GM23338 (cell line): ENCODE results near the gene SON. TPM values are rescaled to one million over a fixed set of nuclear protein-coding genes. Genes with fewer than 3 reads are reported as not detected.

ENCODE experiments used
- ATAC-seq: fragments of 200-7000 bp; cut with Tn5 transposase; 3 replicates; pipeline ENCODE4 v1.9.1; 2020
- DNase-seq: peaks from one replicate; pipeline ENCODE4 v3.0.0-alpha.2; 2015; ENCODE audit warnings: low spot score
- H2AFZ ChIP-seq: fragments of 200-600 bp; sonication (generic); 2 replicates; pipeline ENCODE4 v1.8.0; 2016; ENCODE audit warnings: antibody characterized with exemption, mild to moderate bottlenecking, moderate library complexity
- H3F3A ChIP-seq: fragments of 200-600 bp; sonication (generic); replicated peaks from 2 replicates; pipeline ENCODE4 v1.8.0; 2017; ENCODE audit warnings: antibody characterized with exemption, mixed run types, low read depth
- H3K27ac ChIP-seq: fragments of 200-600 bp; sonication (generic); 2 replicates; pipeline ENCODE4 v1.6.1; 2016; ENCODE audit warnings: low read depth
- H3K27me3 ChIP-seq: fragments of 200-600 bp; sonication (generic); 2 replicates; pipeline ENCODE4 v1.8.0; 2016; ENCODE audit warnings: mild to moderate bottlenecking, mixed run types, moderate library complexity; ENCODE audit not compliant: insufficient read depth
- H3K36me3 ChIP-seq: fragments of 200-600 bp; sonication (generic); 2 replicates; pipeline ENCODE4 v1.8.0; 2016; ENCODE audit warnings: mild to moderate bottlenecking; ENCODE audit not compliant: insufficient read depth
- H3K4me1 ChIP-seq: fragments of 200-600 bp; sonication (generic); 2 replicates; pipeline ENCODE4 v1.8.0; 2016; ENCODE audit warnings: mild to moderate bottlenecking, moderate library complexity; ENCODE audit not compliant: insufficient read depth
- H3K4me2 ChIP-seq: fragments of 200-600 bp; sonication (generic); 2 replicates; pipeline ENCODE4 v1.7.1; 2017; ENCODE audit warnings: mixed run types
- H3K4me3 ChIP-seq: fragments of 200-600 bp; sonication (generic); 2 replicates; pipeline ENCODE4 v1.6.1; 2016; ENCODE audit warnings: mixed run types
- H3K79me2 ChIP-seq: fragments of 200-600 bp; sonication (generic); replicated peaks from 2 replicates; pipeline ENCODE4 v1.8.0; 2017; ENCODE audit warnings: mild to moderate bottlenecking; ENCODE audit not compliant: insufficient read depth
- H3K9me2 ChIP-seq: fragments of 200-600 bp; sonication (generic); 2 replicates; pipeline ENCODE4 v1.8.0; 2017; ENCODE audit not compliant: insufficient read depth
- H4K20me1 ChIP-seq: fragments of 200-600 bp; sonication (generic); replicated peaks from 2 replicates; pipeline ENCODE4 v1.8.0; 2017; ENCODE audit warnings: mild to moderate bottlenecking; ENCODE audit not compliant: insufficient read depth
- H3K27ac Mint-ChIP-seq: 2 replicates; pipeline ENCODE4 v1.8.0; 2020; ENCODE audit warnings: inconsistent platforms, mild to moderate bottlenecking, moderate library complexity, mixed read lengths
- H3K27me3 Mint-ChIP-seq: 3 replicates; pipeline ENCODE4 v1.8.0; 2022; ENCODE audit warnings: low read depth, mild to moderate bottlenecking, moderate library complexity, mixed read lengths, inconsistent platforms; ENCODE audit not compliant: insufficient read depth, poor library complexity
- H3K36me3 Mint-ChIP-seq: 3 replicates; pipeline ENCODE4 v1.8.0; 2021; ENCODE audit warnings: low read depth, mild to moderate bottlenecking, inconsistent platforms, moderate library complexity, mixed read lengths
- H3K4me1 Mint-ChIP-seq: 3 replicates; pipeline ENCODE4 v1.8.0; 2020; ENCODE audit warnings: mild to moderate bottlenecking, inconsistent platforms, mixed read lengths
- H3K4me3 Mint-ChIP-seq: 3 replicates; pipeline ENCODE4 v1.8.0; 2021; ENCODE audit warnings: moderate library complexity, mild to moderate bottlenecking, inconsistent platforms, mixed read lengths
- H3K9me3 Mint-ChIP-seq: 3 replicates; pipeline ENCODE4 v1.8.0; 2020; ENCODE audit warnings: moderate library complexity, mild to moderate bottlenecking, inconsistent platforms, mixed read lengths
- CREB1 ChIP-seq: fragments of 250-450 bp; sonication (Bioruptor Pico); IDR thresholded peaks from 2 replicates; pipeline ENCODE4 v1.5.0; 2020; ENCODE audit warnings: low read depth, mild to moderate bottlenecking, moderate library complexity
- EZH2phosphoT487 ChIP-seq: fragments of 200-600 bp; sonication (generic); IDR thresholded peaks from one replicate; pipeline ENCODE4 v1.8.1; 2018; ENCODE audit warnings: antibody characterized with exemption; ENCODE audit not compliant: unreplicated experiment
- JUNB ChIP-seq: IDR thresholded peaks from one replicate; pipeline ENCODE4 v1.6.1; 2016; ENCODE audit warnings: antibody characterized with exemption; ENCODE audit not compliant: unreplicated experiment
- NANOG ChIP-seq: IDR thresholded peaks from 2 replicates; pipeline ENCODE4 v1.6.1; 2016; ENCODE audit warnings: antibody characterized with exemption, borderline replicate concordance
- POLR2AphosphoS5 ChIP-seq: IDR thresholded peaks from 2 replicates; pipeline ENCODE4 v1.6.1; 2016; ENCODE audit warnings: antibody characterized with exemption, low read depth
- STAT1 ChIP-seq: IDR thresholded peaks from one replicate; pipeline ENCODE4 v1.6.1; 2016; ENCODE audit warnings: antibody characterized with exemption; ENCODE audit not compliant: unreplicated experiment
- ZNF331 ChIP-seq: fragments of 250-450 bp; sonication (Bioruptor Pico); IDR thresholded peaks from 2 replicates; pipeline ENCODE4 v1.5.0; 2020; ENCODE audit warnings: low read depth, mild to moderate bottlenecking, moderate library complexity
- polyA plus RNA-seq: library from polyadenylated mRNA; unstranded; fragments of >200 nt; fragmentation: Nextera tagmentation; extraction: Ambion mirVana; gene quantifications from 2 replicates; pipeline ENCODE4 v1.2.1, GENCODE V29; 2016
- total RNA-seq: library from RNA; depleted of rRNA; stranded (reverse); fragments of >200 nt; shearing (Covaris generic); gene quantifications from 2 replicates; pipeline ENCODE4 v1.2.3, GENCODE V29; 2014
- TF ChIP-seq, protein P1 (sequence below), 2 experiments: fragments of 200-600 bp in 1 of 2; sonication (generic) in 1 of 2; conservative IDR thresholded peaks; 2 replicates each; pipeline versions ENCODE4 v1.5.1 to v1.6.1; 2016 to 2017; ENCODE audit warnings: antibody characterized with exemption in 2 of 2, low read depth in 2 of 2, mild to moderate bottlenecking in 2 of 2, moderate library complexity in 1 of 2
- TF ChIP-seq, protein P2 (sequence below): IDR thresholded peaks from one replicate; pipeline ENCODE4 v1.6.1; 2018; ENCODE audit warnings: antibody characterized with exemption; ENCODE audit not compliant: unreplicated experiment
- TF ChIP-seq, protein P3 (sequence below): fragments of 250-450 bp; sonication (Bioruptor Pico); IDR thresholded peaks from 2 replicates; pipeline ENCODE4 v1.5.0; 2020; ENCODE audit warnings: mild to moderate bottlenecking, moderate library complexity
- TF ChIP-seq, protein P4 (sequence below): IDR thresholded peaks from 2 replicates; pipeline ENCODE4 v1.6.1; 2016; ENCODE audit warnings: antibody characterized with exemption

Gene SON
- total and polyA plus RNA-seq, 2 experiments from 2014 or later, result 361 to 1,421 TPM

DNA sequence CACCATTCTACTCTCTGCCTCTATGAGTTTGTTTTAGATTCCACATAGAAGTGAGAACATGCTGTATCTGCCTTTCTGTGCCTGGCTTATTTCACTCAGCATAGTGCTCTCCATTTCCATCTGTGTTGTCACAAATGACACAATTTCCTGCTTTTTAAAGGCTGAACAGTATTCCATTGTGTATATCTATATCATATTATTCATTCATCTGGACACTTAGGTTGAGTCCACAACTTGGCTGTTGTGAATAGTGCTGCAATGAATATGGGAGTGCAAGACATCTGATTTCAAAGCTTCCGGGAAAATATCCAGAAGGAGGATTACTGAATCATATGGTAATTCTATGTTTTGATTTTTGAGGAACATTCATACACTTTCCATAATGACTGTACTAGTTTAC lies 65.7 kb downstream of the SON start:
- no peak overlapping the region for H3K27ac Mint-ChIP-seq
- no peak overlapping the region for H3K4me2 ChIP-seq
- no peak for ATAC-seq

More for the DNA sequence above, 65.7 kb downstream of the SON start:
- DNase-seq, result no peak
- H3K4me1 Mint-ChIP-seq, result no peaks in the 10 kb centered on the region
- Histone ChIP-seq H2AFZ (no peak overlapping the region), H4K20me1 (no peaks in the 10 kb centered on the region), H3K27ac (no peak overlapping the region), H3K4me3 (no peak overlapping the region), H3K36me3 (no peaks in the 10 kb centered on the region), H3F3A (no peaks in the 10 kb centered on the region), H3K79me2 (no peaks in the 10 kb centered on the region), H3K9me2 (no peaks in the 10 kb centered on the region), H3K27me3 (no peaks in the 10 kb centered on the region), H3K4me1 (no peaks in the 10 kb centered on the region)
- no peak for TF ChIP-seq NANOG
- TF ChIP-seq, protein P1, sequence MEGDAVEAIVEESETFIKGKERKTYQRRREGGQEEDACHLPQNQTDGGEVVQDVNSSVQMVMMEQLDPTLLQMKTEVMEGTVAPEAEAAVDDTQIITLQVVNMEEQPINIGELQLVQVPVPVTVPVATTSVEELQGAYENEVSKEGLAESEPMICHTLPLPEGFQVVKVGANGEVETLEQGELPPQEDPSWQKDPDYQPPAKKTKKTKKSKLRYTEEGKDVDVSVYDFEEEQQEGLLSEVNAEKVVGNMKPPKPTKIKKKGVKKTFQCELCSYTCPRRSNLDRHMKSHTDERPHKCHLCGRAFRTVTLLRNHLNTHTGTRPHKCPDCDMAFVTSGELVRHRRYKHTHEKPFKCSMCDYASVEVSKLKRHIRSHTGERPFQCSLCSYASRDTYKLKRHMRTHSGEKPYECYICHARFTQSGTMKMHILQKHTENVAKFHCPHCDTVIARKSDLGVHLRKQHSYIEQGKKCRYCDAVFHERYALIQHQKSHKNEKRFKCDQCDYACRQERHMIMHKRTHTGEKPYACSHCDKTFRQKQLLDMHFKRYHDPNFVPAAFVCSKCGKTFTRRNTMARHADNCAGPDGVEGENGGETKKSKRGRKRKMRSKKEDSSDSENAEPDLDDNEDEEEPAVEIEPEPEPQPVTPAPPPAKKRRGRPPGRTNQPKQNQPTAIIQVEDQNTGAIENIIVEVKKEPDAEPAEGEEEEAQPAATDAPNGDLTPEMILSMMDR (conservative IDR thresholded peaks at IDR 0.05; ENCODE audit: low read depth in 2 of 2), result no peak
- TF ChIP-seq ZNF331, result no peak
- no peak for TF ChIP-seq POLR2AphosphoS5
- TF ChIP-seq, protein P2, sequence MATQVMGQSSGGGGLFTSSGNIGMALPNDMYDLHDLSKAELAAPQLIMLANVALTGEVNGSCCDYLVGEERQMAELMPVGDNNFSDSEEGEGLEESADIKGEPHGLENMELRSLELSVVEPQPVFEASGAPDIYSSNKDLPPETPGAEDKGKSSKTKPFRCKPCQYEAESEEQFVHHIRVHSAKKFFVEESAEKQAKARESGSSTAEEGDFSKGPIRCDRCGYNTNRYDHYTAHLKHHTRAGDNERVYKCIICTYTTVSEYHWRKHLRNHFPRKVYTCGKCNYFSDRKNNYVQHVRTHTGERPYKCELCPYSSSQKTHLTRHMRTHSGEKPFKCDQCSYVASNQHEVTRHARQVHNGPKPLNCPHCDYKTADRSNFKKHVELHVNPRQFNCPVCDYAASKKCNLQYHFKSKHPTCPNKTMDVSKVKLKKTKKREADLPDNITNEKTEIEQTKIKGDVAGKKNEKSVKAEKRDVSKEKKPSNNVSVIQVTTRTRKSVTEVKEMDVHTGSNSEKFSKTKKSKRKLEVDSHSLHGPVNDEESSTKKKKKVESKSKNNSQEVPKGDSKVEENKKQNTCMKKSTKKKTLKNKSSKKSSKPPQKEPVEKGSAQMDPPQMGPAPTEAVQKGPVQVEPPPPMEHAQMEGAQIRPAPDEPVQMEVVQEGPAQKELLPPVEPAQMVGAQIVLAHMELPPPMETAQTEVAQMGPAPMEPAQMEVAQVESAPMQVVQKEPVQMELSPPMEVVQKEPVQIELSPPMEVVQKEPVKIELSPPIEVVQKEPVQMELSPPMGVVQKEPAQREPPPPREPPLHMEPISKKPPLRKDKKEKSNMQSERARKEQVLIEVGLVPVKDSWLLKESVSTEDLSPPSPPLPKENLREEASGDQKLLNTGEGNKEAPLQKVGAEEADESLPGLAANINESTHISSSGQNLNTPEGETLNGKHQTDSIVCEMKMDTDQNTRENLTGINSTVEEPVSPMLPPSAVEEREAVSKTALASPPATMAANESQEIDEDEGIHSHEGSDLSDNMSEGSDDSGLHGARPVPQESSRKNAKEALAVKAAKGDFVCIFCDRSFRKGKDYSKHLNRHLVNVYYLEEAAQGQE, result no peak
- TF ChIP-seq STAT1, result no peak
- no peak for TF ChIP-seq JUNB
- no peak for TF ChIP-seq CREB1
- TF ChIP-seq, protein P3, sequence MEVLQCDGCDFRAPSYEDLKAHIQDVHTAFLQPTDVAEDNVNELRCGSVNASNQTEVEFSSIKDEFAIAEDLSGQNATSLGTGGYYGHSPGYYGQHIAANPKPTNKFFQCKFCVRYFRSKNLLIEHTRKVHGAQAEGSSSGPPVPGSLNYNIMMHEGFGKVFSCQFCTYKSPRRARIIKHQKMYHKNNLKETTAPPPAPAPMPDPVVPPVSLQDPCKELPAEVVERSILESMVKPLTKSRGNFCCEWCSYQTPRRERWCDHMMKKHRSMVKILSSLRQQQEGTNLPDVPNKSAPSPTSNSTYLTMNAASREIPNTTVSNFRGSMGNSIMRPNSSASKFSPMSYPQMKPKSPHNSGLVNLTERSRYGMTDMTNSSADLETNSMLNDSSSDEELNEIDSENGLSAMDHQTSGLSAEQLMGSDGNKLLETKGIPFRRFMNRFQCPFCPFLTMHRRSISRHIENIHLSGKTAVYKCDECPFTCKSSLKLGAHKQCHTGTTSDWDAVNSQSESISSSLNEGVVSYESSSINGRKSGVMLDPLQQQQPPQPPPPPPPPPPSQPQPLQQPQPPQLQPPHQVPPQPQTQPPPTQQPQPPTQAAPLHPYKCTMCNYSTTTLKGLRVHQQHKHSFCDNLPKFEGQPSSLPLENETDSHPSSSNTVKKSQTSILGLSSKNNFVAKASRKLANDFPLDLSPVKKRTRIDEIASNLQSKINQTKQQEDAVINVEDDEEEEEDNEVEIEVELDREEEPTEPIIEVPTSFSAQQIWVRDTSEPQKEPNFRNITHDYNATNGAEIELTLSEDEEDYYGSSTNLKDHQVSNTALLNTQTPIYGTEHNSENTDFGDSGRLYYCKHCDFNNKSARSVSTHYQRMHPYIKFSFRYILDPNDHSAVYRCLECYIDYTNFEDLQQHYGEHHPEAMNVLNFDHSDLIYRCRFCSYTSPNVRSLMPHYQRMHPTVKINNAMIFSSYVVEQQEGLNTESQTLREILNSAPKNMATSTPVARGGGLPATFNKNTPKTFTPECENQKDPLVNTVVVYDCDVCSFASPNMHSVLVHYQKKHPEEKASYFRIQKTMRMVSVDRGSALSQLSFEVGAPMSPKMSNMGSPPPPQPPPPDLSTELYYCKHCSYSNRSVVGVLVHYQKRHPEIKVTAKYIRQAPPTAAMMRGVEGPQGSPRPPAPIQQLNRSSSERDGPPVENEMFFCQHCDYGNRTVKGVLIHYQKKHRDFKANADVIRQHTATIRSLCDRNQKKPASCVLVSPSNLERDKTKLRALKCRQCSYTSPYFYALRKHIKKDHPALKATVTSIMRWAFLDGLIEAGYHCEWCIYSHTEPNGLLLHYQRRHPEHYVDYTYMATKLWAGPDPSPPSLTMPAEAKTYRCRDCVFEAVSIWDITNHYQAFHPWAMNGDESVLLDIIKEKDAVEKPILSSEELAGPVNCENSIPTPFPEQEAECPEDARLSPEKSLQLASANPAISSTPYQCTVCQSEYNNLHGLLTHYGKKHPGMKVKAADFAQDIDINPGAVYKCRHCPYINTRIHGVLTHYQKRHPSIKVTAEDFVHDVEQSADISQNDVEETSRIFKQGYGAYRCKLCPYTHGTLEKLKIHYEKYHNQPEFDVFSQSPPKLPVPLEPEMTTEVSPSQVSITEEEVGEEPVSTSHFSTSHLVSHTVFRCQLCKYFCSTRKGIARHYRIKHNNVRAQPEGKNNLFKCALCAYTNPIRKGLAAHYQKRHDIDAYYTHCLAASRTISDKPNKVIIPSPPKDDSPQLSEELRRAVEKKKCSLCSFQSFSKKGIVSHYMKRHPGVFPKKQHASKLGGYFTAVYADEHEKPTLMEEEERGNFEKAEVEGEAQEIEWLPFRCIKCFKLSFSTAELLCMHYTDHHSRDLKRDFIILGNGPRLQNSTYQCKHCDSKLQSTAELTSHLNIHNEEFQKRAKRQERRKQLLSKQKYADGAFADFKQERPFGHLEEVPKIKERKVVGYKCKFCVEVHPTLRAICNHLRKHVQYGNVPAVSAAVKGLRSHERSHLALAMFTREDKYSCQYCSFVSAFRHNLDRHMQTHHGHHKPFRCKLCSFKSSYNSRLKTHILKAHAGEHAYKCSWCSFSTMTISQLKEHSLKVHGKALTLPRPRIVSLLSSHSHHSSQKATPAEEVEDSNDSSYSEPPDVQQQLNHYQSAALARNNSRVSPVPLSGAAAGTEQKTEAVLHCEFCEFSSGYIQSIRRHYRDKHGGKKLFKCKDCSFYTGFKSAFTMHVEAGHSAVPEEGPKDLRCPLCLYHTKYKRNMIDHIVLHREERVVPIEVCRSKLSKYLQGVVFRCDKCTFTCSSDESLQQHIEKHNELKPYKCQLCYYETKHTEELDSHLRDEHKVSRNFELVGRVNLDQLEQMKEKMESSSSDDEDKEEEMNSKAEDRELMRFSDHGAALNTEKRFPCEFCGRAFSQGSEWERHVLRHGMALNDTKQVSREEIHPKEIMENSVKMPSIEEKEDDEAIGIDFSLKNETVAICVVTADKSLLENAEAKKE, result no peak
- TF ChIP-seq, protein P4, sequence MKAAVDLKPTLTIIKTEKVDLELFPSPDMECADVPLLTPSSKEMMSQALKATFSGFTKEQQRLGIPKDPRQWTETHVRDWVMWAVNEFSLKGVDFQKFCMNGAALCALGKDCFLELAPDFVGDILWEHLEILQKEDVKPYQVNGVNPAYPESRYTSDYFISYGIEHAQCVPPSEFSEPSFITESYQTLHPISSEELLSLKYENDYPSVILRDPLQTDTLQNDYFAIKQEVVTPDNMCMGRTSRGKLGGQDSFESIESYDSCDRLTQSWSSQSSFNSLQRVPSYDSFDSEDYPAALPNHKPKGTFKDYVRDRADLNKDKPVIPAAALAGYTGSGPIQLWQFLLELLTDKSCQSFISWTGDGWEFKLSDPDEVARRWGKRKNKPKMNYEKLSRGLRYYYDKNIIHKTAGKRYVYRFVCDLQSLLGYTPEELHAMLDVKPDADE, result no peak
- TF ChIP-seq EZH2phosphoT487, result no peak
- no peak overlapping the region for H3K4me3 Mint-ChIP-seq
- no peaks in the 10 kb centered on the region for H3K9me3 Mint-ChIP-seq
- no peaks in the 10 kb centered on the region for H3K27me3 Mint-ChIP-seq
- H3K36me3 Mint-ChIP-seq, result no peaks in the 10 kb centered on the region
